Esophagus (tissue), 2 donors: ENCODE data around the gene ORM2. TPM values are rescaled to one million over a fixed set of nuclear protein-coding genes. Genes with fewer than 3 reads are reported as not detected.

Source experiments
- H3K27ac ChIP-seq, 2 donors: one replicate each; pipeline ENCODE4 v1.5.1; 2013; ENCODE audit warnings: low read depth in 2 of 2, mild to moderate bottlenecking in 2 of 2, inconsistent platforms in 1 of 2, low read length in 1 of 2, moderate library complexity in 1 of 2
- H3K27me3 ChIP-seq, 2 donors: one replicate each; pipeline ENCODE4 v1.6.1; 2013; ENCODE audit warnings: low read length in 2 of 2, control low read depth in 1 of 2, mild to moderate bottlenecking in 1 of 2; ENCODE audit not compliant: insufficient read depth in 2 of 2, control insufficient read depth in 1 of 2
- H3K36me3 ChIP-seq, 2 donors: one replicate each; pipeline ENCODE4 v1.6.1; 2013; ENCODE audit warnings: low read length in 1 of 2; ENCODE audit not compliant: control insufficient read depth in 2 of 2, insufficient read depth in 2 of 2
- H3K4me1 ChIP-seq, 2 donors: one replicate each; pipeline ENCODE4 v1.6.1; 2013; ENCODE audit warnings: low read length in 1 of 2; ENCODE audit not compliant: control insufficient read depth in 2 of 2, insufficient read depth in 2 of 2
- H3K4me3 ChIP-seq, 2 donors: one replicate each; pipeline ENCODE4 v1.5.1; 2013; ENCODE audit warnings: low read length in 2 of 2, mild to moderate bottlenecking in 2 of 2, low read depth in 1 of 2, moderate library complexity in 1 of 2
- H3K9me3 ChIP-seq, 2 donors: one replicate each; pipeline ENCODE4 v1.6.1; 2013; ENCODE audit warnings: mild to moderate bottlenecking in 2 of 2, low read depth in 1 of 2, low read length in 1 of 2, moderate library complexity in 1 of 2; ENCODE audit not compliant: control insufficient read depth in 2 of 2, insufficient read depth in 1 of 2
- WGBS, 2 donors: extraction: QIAGEN DNeasy Blood & Tissue Kit; methylation state at CpG; one replicate each; pipeline ENCODE4 v1.1.7; 2013; 5-methylcytosine and 5-hydroxymethylcytosine counted together
- polyA plus RNA-seq, 2 donors: library from polyadenylated mRNA; stranded (reverse); fragments of 200-250 nt; gene quantifications; one replicate each; pipeline ENCODE4 v1.2.3, GENCODE V29; 2013
- donor health status: healthy with polysubstance abuse.
- donor health status: Bipolar disorder and iron deficiency.

ORM2 gene
- polyA plus RNA-seq, 2 donors = 0.12 TPM; not detected in 1

DNA sequence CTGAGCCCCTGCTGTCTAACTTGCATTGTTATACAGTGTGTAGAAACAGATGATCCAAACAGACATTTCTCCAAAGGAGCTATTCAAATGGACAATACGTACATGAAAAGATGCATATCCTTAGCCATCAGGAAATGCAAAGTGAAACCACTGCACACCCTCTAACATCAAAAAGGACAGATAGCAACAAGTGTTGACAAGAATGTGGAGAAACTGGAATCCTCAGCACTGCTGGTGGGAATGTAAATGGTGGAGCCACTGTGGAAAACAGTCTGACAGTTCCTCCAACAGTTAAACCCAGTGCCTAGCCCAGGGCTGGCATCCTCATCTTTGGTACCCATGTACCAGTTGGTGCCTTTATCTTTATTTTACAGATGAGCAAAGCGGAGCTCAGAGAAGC is 8.5 kb downstream of the ORM2 start:
- H3K27me3 ChIP-seq = no peaks in the 10 kb centered on the region
- H3K9me3 ChIP-seq = no peaks in the 10 kb centered on the region
- WGBS, 2 donors = 88 to 98% methylated on average over 2 of the region's 2 CpGs
- H3K4me3 ChIP-seq = no peak overlapping the region
- H3K27ac ChIP-seq = no peak overlapping the region
- no peaks in the 10 kb centered on the region for H3K4me1 ChIP-seq
- H3K36me3 ChIP-seq = peaks cover 6 to 32% of the 10 kb centered on the region in 2 donors

DNA sequence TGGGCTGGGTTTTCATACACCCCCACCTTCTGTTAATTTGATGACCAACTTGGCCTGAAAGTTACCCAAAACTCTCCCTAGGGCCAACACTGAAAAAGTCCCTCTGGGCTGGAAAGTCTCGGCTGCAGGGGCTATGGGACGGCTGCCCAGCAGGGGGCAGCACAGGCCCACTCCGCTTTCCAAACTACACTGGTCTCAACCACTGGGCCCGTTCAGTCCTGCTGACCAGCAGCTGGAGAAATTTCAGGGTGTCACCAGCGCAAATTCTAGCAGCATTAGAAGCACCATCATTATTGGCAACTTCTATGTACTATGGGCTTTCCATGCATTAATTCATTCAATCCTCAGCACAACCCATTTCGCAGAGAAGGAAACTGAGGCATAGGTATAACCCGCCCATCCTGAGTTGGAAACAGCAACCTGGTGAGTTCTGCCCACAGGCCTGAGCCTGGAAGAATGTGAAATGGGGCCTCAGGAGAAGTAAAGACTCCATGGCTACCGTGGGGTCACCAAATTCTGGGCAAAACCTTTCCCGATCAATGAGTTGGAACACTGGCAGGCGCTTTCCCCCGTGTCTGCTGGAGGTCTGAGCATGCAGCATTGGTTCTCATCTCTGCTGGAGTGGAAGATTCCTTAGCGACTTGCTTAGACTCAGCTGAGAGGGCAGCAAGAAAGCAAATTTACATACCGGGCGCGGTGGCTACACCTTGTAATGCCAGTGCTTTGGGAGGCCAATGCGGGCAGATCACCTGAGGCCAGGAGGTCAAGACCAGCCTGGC is 9.7 kb downstream of the ORM2 start:
- no peak overlapping the region for H3K27ac ChIP-seq
- H3K27me3 ChIP-seq = no peaks in the 10 kb centered on the region
- WGBS, 2 donors = 86 to 87% methylated on average over 16 of the region's 16 CpGs
- H3K9me3 ChIP-seq = no peaks in the 10 kb centered on the region
- no peak overlapping the region for H3K4me3 ChIP-seq
- peaks cover 12 to 40% of the 10 kb centered on the region in 2 donors for H3K36me3 ChIP-seq
- H3K4me1 ChIP-seq = peaks cover 0 to 3% of the 10 kb centered on the region in 2 donors

DNA sequence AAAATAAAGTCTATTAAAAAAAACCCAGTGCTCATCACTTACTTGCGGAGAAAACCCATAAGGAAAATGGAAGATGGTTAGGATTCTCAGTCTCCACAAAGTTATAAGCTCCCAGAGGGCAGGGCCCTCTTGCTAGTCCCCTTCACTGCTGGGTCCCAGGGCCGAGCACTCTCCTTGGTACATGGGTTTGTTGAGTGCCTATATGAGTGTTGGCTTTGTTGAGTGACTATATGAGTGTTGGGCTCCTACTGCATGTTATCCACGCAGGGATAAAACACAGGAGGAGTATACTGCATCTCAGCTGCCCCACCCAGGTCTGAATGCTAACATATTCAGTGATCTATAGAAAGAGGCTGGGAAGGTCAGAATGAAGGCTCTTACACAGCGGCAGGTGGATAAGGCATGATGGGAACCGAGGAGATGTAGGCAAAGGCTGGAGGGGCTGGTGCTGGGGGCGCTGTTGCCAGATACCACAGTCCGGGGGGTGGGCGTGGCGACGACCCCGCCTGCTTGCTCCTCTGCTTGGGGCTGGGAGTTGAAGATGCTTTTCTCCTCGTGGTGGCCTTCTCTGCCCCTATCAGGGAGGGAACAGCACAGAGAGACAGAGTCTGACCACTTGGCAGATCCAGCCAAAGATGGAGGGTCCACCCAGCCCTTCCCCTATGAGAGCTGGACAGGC is 11.6 kb downstream of the ORM2 start:
- no peak overlapping the region for H3K27ac ChIP-seq
- H3K4me1 ChIP-seq = peaks cover 0 to 3% of the 10 kb centered on the region in 2 donors
- H3K4me3 ChIP-seq = no peak overlapping the region
- 89 to 90% methylated on average over 12 of the region's 12 CpGs for WGBS, 2 donors
- no peaks in the 10 kb centered on the region for H3K27me3 ChIP-seq
- peaks cover 17 to 50% of the 10 kb centered on the region in 2 donors for H3K36me3 ChIP-seq
- H3K9me3 ChIP-seq = no peaks in the 10 kb centered on the region

DNA sequence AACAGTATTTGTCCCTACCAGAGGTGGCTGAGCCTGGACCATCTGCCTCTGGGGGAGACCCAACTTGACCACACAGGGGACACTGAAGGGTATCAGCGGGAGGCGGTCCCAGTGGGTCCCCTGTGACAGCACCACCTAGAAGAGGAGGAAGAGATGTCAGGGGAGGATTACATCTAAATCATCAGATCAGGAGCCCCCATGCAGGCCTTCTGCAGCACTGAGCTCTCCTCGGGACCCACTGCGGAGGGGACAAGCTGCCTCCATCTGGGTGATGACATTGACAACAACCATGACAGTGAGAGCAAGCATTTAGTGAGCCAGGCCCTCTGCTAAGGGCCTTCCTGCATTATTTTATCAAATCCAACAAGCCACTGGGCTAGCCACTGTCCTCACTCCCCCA is 12.3 kb downstream of the ORM2 start:
- Histone ChIP-seq H3K36me3 (peaks cover 23 to 49% of the 10 kb centered on the region in 2 donors), H3K4me1 (peaks cover 0 to 3% of the 10 kb centered on the region in 2 donors), H3K9me3 (no peaks in the 10 kb centered on the region), H3K27me3 (no peaks in the 10 kb centered on the region), H3K4me3 (no peak overlapping the region), H3K27ac (no peak overlapping the region)
- WGBS, 2 donors = 93 to 95% methylated on average over 4 of the region's 4 CpGs

DNA sequence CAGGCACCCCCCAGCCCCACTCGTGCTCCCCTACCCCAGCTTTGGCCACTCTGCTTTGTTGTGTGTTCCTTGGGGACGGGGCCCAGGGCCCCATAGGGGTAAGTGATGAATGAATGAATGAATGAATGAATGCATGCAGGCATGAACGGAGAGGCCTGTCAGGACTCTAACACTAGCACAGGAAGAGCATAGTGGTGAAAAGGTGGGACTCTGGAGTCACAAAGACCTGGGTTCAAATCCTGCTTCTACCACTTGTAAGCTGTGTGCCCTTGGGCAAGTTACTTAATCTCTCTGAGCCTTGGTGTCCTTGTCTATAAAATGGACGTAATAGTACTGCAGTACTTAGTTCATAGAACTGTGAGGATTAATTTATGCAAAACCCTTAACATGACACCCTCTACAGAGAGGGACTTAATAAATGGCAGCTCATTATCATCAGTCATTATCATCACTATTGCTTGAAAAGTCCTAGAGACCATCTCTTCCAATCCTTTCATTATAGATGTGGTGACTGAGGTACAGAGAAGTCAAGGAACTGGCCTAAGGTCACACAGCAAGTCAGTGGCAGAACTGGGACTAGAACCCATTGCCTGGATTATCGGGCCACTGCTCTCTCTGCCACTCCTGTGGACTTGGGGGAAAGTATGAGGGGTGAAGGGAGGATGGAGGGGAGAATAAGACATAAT is 13.2 kb downstream of the ORM2 start:
- Histone ChIP-seq H3K4me1 (peaks cover 0 to 3% of the 10 kb centered on the region in 2 donors), H3K36me3 (peaks cover 23 to 47% of the 10 kb centered on the region in 2 donors), H3K27ac (no peak overlapping the region), H3K27me3 (no peaks in the 10 kb centered on the region), H3K9me3 (no peaks in the 10 kb centered on the region), H3K4me3 (no peak overlapping the region)
- WGBS, 2 donors = 91% methylated on average over 5 of the region's 5 CpGs

DNA sequence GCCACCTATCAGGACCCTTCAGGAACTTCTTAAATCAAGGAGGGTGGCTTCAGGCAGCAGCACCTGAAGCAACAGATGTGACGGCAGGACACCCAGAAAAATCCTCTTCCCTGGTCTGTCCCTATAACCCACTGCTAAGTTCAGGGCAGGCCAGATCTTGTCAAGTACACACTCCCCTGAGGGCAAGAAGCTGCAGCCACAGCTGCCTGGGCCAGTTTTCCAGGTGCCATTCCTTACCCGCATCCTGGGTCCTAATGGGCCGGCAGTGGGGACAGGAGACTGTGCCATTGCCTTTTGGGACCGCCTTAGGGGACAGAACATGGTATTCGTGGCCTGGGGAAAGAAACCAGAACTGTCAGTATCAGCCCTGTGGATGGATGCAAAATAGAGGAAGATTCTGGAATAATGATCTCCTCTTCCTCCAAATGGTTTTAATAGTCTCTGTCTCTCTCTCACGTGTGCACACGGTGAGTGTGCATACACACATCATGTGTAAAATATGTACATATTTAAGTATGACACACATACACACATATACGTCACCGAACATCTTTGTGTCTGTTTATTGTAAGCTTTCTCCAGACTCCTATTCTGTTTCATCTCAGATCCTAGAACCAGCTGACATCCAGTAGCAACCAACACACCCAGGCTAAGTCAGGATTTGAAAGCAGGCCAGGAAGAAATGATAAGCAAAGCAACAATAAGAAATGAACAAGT is 14.0 kb downstream of the ORM2 start:
- H3K4me1 ChIP-seq = peaks cover 0 to 3% of the 10 kb centered on the region in 2 donors
- no peak overlapping the region for H3K27ac ChIP-seq
- no peaks in the 10 kb centered on the region for H3K27me3 ChIP-seq
- 69 to 84% methylated on average over 9 of the region's 9 CpGs for WGBS, 2 donors
- peaks cover 23 to 50% of the 10 kb centered on the region in 2 donors for H3K36me3 ChIP-seq
- no peak overlapping the region for H3K4me3 ChIP-seq
- no peaks in the 10 kb centered on the region for H3K9me3 ChIP-seq

DNA sequence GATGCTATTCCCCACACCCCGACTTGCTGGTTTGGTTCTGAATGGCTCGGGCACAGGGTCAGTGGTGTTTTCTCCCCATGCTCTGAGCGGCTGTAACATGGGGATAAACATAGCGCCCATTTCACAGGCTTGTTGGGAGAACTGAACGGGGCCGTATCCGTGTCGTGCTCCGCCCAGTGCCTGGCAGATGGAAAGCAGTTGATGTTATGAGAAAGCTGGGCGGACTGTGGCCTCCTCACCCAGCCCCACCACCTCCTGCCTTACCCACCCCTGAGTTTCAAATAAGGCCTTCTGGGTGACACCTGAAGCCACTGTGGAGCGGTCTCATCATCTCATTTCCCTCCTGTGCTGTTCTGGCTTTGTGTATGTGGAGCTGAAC is 14.5 kb downstream of the ORM2 start:
- 92 to 93% methylated on average over 11 of the region's 11 CpGs for WGBS, 2 donors

DNA sequence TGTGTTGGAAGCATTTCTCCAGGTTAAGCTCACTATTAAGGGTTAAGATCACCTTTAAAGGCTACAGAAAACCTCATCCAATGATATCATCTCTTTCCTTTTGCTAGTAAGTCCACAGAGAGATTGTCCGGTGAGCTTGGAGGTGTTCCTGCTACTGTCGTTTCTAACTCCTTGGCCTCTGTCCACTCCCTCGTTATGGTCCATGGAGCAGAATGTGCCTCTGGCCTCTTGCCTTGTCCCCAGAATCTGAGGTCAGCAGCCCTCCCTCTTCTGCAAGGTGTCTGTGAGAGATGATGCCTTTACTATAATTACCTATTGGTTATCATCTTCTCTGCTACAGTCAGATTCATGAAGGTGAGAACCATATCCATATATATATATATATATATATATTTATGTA is 15.0 kb downstream of the ORM2 start:
- H3K27me3 ChIP-seq = no peaks in the 10 kb centered on the region
- no peaks in the 10 kb centered on the region for H3K9me3 ChIP-seq
- WGBS, 2 donors = 48 to 72% methylated on average over 3 of the region's 3 CpGs
- no peak overlapping the region for H3K27ac ChIP-seq
- no peak overlapping the region for H3K4me3 ChIP-seq
- H3K36me3 ChIP-seq = peaks cover 23 to 50% of the 10 kb centered on the region in 2 donors
- H3K4me1 ChIP-seq = peaks cover 0 to 3% of the 10 kb centered on the region in 2 donors

More for the DNA sequence above, 14.5 kb downstream of the ORM2 start:
- H3K9me3 ChIP-seq = no peaks in the 10 kb centered on the region
- H3K27ac ChIP-seq = no peak overlapping the region
- peaks cover 23 to 50% of the 10 kb centered on the region in 2 donors for H3K36me3 ChIP-seq
- no peak overlapping the region for H3K4me3 ChIP-seq
- H3K4me1 ChIP-seq = peaks cover 0 to 3% of the 10 kb centered on the region in 2 donors
- H3K27me3 ChIP-seq = no peaks in the 10 kb centered on the region

DNA sequence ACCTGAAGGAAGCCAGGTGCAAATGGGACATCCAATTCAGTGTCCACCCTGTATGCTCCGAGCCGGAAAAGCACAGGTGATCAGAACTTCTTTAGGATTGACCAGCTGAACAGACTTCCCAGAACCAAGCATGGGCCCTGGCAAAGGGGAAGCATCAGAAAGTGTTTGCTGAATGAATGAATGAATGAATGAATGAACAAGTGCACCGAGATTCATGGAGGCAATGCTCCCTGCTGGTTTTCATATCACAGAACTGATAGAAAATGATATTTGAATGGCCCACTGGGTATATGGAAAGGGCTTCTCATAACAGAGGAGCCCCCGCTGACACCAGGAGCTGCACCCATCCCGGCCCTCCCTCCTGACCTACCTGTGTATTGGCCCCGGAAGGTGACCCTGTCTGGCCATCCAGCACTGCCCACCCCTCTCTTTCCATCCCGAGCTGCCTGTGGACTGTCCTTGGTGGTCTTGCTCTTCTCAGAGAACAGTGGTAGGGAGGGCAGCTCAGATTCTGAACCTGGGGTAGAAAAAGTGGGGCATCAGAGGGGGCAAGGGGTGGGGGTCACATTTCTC is 15.9 kb downstream of the ORM2 start:
- Histone ChIP-seq H3K27me3 (no peaks in the 10 kb centered on the region), H3K4me1 (peaks cover 0 to 3% of the 10 kb centered on the region in 2 donors), H3K4me3 (no peak overlapping the region), H3K9me3 (no peaks in the 10 kb centered on the region), H3K36me3 (peaks cover 26 to 51% of the 10 kb centered on the region in 2 donors), H3K27ac (no peak overlapping the region)
- WGBS, 2 donors = 86 to 97% methylated on average over 7 of the region's 7 CpGs
